DMS 273 (cell line): Measurements from ENCODE around the gene SMC5.

Experiments
- DNase-seq: peaks from one replicate; lab custom pipeline; 2025; ENCODE audit not compliant: unreplicated experiment; lab: John Stamatoyannopoulos, UW

The SMC5 gene

GRCh38 chr9:70403166-70403565, 144.4 kb downstream of the SMC5 start:
- DNase-seq: no peak

GRCh38 chr9:70403618-70404025, 144.8 kb downstream of the SMC5 start:
- DNase-seq: no peak

- no peak for DNase-seq
Observed at GRCh38 chr9:70404261-70404660, 145.5 kb downstream of the SMC5 start.
